Measurements from ENCODE around the gene PRKD2.

DNA sequence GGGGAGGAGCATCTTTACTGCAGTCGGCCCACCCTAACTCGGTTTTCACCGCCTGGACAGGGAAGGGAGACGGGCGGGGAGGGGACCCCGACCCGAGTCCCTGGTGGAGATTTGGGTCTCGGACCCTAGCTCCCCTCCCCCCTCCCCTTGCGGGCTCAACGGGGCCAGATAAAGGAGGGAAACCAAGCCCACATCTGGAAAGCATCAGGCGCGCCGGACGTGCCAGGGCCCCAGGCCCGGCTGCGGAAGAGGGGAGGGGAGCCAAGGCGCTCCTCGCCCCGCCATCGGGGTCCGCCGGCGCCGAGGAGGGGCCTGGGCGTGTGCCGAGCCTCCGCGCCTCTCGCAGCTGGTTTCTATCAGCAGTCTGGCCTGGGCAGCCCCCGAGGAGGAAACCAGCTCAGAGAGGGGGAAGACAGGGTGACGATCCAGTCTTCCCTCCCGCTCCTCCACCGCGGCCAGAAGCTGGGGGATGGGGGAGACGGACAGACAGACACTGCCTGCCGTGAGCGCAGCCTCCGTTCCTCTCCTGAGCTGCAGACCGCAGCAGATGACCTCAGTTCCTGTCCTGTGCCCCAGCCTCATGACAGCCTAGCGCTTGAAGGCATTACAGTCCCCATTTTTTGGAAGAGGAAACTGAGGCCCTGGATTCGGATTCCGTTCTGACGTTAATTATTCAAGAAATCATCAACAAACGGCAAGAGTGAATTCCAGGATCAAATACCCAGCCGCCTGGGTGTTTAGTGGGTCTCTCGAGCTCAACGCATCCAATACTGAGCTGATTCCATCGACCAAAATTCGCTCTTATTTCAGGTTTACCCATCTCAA lies 77.3 kb downstream of the PRKD2 start:
- TF ChIP-seq GATA2 (IDR thresholded peaks at IDR 0.05; ENCODE audit: low read depth, low read length) (peak; percentile 63), GATA3 (IDR thresholded peaks at IDR 0.05; ENCODE audit: low read depth, low read length) (no peak)
